ENCODE measurements around the gene IGFBP4.
A peak's percentile ranks its signal among the peaks of the same experiment; 100 is the strongest.

IGFBP4 gene

DNA sequence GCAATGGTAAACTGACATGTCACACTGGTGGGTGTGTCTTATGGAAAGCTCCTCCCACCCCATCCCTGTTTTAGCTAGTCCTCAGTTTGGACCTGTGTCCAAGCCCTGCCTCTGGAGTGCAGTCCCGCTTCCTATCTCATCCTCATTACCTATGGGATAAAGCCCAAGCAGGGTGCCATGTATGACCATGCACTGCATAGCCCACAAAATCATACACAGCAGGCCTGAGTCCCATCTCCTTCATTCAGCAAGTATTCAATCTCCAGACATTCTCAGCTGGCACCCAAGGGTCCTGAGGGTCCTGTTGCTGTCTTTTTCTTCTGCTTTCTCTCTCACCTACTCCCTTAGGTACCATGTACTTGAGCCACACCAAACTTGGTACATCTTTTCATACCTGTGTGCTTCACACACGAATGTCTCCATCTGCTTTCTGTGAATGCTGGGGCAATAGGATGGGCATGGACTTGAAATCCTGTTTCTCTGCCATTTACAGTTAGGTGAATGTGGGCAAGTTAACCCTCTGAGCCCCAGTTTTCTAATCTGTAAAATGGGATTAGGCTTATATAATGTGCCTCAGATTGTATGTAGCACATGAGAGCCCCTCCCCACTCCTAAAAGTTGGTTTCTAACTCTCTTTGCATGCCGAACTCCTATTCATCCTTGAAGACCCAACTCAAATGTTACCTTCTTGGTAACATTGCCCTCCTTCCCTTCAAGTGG is 29.6 kb downstream of the IGFBP4 start:
- DNase-seq = no peak

DNA sequence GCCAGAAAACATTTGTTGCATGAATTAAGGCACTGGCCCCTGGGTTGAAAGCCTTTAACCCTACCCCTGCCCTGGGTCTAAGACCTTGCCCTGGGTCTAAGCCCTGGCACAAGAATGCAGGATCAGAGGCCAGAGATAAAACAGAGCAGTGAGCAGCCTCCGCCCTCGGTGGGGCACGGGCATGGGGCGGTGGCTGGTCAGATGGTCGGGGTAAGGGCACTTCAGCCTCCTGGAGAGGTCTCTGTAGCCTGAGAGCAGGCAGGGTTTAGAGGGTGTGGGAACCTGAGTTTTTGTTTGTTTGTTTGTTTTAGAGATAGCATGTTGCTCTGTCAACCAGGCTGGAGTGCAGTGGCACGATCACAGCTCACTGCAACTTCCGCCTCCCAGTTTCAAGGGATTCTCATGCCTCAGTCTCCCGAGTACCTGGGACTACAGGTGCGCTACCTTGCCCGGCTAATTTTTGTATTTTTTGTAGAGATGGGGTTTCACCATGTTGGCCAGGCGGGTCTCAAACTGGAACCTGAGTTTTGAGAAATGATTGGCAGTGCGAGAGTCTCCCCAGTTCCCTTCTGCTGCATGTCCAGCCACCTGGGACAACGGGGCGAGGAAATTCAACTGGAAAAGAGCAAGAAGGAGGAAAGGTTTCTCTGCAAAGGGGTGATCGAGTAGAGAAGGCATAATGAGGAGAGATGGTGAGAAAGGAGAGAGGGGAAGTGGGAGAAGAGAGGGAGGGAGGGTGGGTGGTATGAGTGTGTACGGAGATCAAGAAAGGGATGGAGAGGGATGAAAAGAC is 30.5 kb downstream of the IGFBP4 start:
- DNase-seq = no peak

DNA sequence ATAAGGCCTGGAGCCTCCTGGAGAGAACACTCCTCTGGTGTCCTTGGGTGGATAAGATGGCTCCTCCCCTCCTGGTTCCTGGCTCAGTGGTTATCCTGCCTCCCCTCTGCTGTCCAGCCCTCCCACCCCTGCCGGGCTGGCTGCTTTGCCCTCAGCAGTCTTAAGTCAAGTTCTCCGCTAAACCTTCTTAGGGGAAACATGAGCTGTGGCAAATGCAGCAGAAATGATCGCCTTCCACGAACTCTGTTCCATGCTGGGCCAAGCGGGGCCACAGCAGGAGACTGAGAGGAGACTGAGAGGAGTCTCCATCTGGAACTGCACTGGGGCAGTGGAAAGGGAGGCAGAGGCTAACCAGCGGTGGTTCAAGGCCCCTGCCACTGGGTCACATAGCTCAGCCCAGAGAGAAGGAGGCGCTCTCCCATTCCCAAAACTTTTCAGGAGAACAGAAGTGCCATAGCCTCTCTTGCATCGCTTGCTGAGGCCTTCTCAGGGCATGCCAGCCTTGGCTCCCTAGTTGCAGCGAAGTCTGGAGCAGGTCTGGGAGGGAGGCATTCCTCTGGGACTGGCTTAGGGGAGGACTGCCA is 31.3 kb downstream of the IGFBP4 start:
- no peak for DNase-seq

DNA sequence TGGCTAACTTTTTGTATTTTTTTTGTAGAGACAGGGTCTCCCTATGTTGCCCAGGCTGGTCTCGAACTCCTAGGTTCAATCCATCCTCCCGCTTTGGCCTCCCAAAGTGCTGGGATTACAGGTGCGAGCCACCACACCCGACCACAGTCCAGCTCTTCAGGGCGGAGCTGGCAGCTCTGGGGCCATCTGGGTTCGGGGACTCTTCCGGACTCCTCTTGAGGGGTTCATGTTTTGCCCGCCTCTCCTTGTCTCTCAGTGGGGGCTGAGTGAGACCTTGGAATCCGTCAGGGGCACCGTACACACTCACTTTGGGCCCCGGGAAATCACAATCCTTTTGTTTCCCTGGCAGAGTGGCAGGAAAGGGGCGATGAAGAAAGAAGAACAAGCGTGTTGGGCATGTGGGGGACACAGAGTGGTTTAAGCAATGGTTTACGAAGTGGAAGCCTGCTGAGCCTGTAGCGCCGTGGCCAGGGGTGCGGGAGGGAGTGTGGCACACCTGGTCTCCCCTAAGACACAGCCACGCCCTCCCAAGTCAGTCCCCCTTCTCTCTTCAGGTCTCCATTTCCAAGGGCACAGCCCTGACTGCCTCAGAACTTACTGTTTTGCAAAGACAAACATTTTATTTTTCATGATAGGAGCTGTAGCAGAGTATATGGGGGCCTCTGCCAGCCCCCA is 32.1 kb downstream of the IGFBP4 start:
- no peak for DNase-seq

DNA sequence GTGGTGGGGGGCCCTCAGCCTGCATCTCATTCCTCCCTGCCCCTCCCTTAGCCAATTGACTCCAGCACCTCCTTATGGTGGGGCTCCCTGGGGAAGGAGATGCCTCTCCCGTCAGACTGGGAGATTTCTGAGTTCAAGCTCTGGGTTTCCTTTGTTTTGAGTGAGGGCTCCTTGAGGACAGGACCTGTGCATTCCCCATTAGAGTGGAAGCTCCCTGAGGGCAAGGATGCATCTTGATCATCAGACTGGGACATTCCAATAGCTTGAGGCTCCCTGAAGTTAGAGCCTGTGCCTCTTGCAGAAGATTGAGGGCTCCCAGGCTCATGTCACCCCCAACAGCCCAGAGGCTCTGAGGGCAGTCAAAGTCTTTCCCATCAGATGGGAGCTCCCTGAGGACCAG is 34.5 kb downstream of the IGFBP4 start:
- no peak for DNase-seq

DNA sequence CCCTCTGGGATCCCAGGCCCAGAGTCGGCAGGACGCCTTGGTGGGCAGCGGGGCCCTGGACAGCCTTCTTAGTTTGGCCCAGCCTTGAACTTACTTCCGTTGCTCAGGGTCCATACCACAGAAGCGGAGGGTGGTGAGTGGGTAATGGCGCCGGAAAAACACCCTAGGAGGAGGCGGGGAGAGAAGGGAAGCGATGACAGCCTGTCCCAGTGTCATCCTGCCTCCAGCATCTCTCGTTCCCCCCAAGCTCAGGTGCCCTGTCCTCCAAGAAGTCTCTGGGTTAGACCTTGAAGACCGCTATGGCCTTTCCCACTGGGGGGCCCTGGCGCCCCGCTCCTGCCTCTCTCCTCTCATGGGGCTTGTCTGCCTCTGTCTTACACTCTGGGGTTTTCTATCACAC is 35.2 kb downstream of the IGFBP4 start:
- DNase-seq = no peak

DNA sequence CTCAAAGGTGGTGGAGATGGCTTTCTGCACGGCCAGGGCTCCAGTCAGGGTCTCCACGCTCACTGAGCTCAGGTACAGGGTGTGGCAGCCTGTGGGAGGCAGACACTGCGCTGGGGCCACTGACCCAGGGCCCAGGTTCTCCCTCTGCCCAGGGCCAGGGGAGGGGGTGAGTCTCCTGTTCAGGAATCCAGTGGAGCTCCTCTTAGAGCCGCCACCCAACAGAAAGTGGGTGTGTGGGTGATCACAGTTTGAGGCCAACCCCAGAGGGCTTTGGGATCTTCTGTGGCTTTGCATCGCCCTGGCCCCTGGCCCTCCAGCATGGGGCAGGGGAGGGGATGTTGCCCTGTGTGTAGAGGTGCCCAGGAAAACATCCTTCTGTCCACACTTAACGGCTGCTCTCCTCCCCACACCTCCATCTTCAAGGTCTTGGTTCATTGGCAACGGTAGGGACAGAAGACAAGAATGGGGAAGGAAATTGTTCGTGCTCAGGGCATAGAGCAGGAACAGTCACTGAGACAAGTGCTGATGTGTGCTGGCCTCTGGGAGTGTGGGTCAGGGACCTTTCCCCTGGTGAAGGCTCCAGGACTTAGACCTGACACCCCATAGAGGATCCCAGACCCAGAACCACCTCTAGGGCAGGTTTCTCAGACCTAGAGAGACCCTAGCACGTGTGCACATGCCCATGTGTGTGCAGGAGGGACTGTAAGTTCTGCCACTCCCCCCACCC is 36.7 kb downstream of the IGFBP4 start:
- no peak for DNase-seq

DNA sequence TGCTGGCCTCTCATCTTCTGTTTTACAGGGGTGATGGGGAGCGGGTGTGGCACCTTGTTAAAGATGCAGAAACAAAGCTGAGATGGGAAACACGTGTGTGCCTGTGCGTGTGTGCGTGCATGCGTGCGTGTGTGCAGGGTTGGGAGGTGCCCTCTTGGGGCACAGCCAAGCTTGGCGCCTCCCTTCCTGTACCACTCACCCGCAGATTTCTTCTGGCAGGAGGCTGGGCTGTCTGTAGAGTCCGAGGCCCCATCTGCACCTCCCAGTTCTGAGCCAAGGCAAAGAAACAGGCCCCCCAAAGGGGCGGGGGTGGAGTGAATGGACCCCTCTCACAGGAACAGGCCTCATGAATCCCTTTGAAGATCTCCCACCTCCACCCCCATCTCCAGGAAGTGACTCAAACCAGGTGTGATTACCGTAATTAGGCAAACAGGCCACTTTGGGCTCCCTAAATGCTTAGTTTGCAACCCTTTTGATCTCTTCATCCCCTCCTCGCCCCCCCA is 37.3 kb downstream of the IGFBP4 start:
- peak; percentile 86 for DNase-seq

DNA sequence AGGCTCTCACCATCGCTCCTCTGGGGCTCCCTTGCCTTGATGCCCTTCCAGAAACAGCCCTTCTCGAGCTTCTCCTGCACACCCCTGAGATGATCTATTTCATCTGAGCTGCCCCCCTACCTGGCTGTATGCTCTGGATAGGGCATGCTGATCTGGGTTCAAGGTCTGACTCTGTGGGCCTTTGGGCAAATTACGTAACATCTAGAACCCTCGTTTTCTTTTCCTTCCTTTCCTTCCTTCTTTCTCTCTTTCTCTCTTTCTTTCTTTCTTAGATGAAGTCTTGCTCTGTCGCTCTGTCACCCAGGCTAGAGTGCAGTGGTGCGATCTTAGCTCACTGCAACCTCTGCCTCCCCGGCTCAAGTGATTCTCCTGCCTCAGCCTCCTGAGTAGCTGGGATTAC is 37.9 kb downstream of the IGFBP4 start:
- no peak for DNase-seq

DNA sequence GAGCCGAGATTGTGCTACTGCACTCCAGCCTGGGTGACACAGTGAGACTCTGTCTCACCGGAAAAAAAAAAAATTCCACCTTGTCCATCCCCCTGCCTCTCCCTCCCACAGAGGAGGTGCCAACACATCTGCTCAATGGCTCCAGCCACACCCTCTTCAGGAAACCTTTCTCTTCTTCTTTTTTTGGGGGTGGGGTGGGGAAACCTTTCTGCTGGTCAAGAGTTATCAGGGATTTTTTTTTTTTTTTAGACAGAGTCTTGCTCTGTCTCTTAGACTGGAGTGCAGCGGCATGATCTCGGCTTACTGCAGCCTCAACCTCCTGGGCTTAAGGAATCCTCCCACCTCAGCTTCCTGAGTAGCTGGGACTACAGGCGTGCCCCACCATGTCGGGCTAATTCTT is 39.5 kb downstream of the IGFBP4 start:
- DNase-seq = no peak

DNA sequence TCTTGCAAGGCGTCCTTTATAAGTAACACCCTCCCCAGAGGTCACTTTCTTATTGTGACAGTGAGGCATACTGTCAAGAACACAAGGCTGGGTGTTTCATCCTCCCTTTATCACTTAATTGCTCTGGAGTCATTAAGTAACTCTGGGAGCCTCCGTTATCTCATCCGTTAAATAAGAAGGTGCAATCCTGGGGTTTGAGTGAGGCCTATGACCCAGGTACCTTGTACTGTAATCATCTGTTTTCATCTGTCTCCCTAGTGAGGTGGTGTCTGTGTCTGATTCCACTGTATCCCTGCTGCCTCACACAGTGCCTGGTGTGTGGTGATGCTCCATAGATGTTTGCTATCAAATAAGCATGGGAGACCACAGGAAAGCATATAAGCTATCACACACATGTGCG is 40.4 kb downstream of the IGFBP4 start:
- no peak for DNase-seq

DNA sequence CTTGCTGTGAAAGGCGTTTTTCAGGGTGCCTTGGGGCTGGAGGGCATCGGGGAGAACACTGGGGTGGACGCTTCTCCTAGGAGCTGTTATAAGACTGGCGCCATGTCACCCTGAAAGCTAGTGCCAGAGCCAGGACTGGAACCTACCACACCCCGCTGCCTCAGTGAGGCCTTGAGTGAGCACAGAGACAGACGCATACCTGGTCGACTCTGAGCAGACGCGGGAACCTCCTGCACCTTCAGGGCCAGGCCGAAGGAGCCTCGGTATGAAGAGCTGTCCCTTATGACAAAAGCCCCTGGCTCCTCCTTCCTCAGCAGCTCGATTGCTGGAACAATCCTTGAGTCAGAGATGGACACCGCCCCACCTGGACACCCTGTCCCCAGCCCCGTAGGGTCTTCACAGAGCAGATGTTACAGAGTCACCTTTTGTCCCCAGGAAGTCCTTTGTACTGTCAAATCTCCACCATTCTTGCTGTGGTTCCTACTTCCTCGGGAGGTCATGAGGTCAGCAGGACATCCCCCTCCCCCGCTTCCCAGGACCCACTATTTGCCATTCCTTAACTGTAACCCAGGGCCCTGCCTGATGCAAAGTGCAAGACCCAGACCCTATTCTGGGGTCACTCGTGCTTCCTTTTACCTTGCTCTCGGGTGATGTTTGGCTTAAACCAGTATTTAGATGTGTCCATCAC is 41.2 kb downstream of the IGFBP4 start:
- DNase-seq = no peak

DNA sequence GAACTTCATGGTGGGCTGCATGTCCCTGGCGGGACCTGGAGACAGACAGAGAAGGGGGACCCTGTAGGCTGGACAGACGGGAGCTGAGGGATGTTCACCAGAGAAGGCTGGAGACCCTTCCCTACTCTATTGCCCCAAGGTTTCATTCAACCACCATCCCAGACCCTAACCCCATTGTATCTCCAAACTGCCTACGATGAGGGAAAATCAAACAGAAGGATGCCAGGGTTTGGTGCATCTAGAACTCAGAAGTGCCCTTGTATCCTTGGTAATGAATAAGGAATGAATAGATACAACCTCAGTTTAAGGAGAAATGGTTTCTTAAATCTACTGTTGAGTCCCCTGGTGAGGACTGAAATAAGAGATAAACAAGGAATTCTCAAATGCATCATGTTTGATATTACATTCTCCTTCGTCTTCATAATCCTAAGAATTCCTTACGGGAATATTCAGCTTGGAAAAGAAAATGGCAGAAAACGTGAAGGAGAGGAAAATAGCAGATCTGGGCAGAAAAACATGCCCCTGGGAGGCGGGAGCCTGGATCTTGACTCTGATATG is 41.8 kb downstream of the IGFBP4 start:
- no peak for DNase-seq

DNA sequence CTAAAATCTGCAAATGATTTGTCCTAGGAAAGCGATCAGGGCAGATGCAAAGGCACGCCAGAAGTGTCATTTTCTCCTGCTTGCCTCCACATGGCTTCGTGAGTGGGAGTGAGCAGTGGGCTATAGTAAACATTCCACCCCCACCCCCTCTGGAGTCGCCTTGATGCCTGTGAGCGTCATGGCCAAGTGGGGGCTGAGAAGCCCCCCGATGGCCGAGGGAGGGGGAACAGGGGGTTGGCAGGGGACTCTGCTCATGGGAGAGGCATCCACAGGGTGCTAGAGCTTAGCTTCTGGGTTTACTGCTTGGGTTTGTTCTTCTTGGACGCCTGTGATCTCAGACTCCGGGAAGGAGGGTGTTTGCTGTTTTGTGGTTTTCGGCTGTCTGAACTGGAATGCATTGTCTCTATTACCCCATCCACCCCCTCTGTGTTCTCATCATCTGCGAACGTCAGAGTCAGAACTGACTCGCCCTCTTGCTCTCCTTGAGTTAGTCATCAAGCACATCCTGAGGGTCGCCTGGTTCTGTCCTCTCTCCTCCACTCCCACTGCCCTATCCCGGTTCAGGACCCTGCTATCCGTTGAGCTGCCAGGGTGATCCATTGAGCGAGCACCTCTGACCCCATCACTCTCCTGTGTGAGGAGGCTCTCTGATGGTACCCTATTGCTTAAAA is 42.7 kb downstream of the IGFBP4 start:
- peak; percentile 27 for DNase-seq

DNA sequence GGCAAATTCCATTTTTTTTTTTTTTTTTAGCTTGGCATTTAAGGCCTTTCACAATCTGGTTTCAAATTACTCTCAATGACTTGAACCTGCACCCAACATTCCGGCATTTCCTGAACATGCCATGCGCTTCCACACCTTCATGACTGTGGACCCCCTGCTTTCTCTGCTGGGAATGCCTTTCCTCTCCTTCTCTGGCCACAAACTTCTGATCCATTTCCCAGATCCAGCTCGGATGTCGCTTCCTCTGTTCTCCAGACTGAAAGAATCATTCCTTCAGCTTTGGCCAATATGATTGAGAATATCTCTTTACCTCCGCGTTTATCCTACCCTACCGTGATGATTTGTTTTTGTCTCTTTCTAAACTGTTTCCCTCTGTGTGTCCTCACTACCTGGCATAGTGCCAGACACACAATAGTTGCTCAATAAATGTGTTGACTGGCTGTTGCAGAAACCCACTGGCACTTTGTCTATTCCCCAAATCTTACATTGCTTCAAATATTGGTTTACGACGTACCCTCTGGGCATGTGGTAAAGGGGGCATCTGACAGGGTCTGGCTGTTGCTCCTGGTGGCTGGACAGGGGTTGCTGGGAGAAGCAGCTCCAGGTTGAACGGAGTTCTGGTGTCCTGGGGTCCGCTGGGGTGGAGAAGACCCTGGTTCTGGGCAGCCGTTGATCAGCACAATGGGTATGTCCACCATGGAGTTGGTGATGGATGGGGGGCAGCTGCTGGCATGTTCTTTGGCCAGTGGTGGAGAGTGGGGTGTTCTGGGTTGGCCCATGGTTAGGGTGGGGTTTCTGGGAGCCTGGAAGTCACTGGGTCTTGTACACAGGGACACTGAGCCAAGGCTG is 43.5 kb downstream of the IGFBP4 start:
- no peak for DNase-seq

DNA sequence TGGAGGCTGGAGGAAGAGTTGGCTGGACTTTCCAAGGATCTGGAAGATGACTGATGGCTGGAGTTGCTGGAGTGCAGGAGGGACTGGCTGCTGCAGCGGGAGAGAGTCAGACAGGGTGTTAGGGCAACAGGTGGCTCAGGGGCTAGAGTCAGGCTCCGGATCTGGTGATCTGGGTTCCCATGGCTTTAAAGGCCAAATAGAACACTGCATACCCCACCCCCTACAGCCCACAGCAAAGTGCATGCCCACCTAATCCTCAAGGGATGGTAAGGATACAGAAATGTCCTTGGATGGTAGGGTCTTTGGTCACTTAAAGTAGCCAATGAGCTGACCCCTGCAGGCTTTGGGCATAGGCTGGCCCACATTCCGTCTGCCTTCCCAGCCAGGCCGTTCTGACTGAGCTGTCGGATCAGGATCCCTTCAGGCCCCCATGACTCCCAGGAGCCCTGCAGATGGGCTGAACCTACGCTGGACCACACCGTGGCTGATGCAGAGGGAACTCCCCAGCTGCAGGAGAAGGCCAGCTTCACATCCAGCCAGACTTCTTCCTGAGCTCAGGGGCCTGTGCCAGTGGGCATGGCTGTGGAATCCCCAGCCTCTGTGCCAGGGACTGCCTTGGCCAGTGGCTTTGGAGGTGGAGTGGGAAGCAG is 44.2 kb downstream of the IGFBP4 start:
- no peak for DNase-seq

DNA sequence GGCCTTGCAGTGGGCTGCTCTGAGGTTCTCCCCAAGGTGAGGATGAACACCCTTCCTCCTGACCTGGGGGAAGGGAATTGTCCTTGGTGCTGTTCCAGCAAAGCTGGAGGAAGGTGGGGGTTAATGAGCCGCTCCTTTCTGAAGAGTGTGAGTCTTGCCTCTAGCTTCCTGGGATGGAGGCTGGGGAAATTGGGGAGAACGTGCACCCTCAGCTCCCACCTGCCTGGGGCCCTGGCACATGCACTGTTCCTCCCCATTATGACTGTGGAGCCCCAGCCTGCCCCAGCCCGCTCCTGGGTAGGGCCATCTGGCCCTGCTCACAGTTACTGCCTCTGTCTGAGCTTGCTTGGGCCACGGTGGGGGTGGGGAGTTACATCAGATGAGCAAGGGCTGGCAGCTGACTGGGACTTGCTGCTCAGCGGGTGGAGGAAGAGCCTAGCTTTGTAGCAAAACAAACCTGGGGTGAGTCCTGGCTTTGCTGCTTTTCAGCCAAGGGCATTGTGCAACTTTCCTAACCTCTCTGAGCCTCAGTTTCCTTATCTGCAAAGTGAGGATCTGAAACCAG is 47.1 kb downstream of the IGFBP4 start:
- no peak for DNase-seq

DNA sequence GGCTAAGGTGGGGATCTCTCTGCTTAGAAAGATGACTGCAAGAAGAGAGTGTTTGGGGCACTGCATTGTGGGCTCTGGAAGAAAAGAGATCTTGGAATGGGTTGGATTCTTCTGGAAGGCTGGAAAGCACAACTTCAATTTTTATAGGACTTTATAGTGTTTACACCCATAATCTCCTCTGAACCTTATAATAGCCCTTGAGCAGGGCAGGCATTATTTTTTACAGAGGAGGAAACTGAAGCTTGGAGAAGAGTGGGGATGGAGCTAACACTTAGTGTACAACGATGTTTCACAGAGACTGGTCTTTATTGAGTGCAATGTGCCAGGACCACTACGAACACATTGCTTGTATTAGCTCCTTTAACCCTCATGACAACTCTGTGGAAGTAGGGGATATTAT is 47.7 kb downstream of the IGFBP4 start:
- no peak for DNase-seq

DNA sequence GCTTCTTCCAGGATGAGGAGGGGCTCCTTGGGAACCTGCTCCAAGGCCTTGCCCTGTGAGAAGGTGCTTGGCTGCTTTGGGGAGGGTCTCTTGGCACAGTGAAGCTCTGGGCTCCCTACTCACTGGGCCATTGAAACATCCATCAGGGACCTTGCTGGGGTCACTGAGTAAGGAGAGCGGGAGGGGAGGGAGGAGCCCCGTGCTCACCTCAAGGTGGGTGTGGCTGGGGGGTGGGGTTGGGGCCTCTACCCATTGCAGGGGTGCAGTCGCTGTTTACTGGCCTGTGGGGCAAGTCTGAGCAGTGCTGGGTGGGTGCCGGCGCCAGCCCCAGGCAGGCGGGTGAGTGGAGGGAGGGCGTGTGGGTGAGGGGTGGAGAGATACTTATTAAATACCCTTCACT is 48.2 kb downstream of the IGFBP4 start:
- DNase-seq = no peak
